NCI-H226 (cell line): ENCODE data around the gene IFIT1B.
A peak's percentile ranks its signal among the peaks of the same experiment; 100 is the strongest.
"Not testable (repeated sequence)": the region's sequence is repeated elsewhere in the genome, so short reads cannot be mapped to it uniquely, and the experiment has no call there.

Experiments used
- DNase-seq: peaks from one replicate; pipeline ENCODE4 v3.0.0-alpha.2; 2015

The IFIT1B gene

GRCh38 chr10:89384474-89385340 is 6.9 kb downstream of the IFIT1B start:
- no peak for DNase-seq

DNA sequence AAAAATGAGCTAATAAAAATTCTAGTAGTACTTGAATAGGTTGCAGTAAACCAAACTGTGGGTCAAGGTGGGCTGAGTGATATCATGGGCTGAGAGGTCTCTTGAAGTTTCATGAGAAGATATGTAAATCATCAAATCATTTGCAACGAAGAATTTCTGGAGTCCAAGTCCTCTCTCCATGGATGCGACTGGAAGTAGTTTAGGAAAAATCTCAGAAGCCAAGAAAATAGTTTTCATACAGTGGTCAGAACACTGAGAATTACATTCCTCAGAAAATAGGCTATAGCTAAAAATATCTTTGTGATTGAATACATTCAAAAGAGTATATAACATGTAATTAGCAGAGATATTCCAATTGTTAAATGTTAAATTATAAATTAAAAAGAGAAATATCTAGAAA is 10.9 kb downstream of the IFIT1B start:
- no peak for DNase-seq

DNA sequence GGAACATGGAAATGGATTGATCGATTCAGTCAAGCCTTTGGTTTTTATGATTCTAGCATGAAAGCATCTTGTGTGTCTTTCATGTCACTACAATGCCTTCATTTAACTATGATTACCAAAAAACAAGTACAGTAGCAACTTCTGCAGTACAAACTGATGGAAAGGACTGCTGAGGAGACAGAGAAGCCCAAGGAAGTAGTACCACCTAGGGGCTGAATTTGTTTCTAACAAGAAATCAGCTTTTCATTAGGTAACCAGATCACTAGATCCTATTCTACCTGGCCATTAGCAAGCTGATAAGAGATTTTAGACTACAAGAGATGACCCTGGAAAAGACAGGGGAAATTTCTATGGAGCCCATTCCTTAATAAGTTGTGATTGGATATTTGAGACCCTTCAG is 11.4 kb downstream of the IFIT1B start:
- peak; percentile 7 for DNase-seq

- peak; percentile 6 for DNase-seq
These were observed 12.8 kb downstream of the IFIT1B start for GRCh38 chr10:89390476-89391225.

DNA sequence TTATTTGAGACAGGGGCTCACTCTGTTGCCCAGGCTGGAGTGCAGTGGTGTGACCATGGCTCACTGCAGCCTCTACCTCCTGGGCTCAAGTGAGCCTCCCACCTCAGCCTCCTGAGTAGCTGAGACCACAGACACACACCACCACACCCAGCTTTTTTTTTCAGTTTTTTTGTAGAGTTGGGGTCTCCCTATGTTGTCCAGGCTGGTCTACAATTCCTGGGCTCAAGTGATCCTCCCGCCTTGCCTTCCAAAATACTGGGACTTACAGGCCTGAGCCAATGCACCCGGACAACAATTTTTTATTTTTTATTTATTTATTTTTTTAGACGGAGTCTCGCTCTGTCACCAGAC is 13.3 kb downstream of the IFIT1B start:
- not testable (repeated sequence) for DNase-seq

DNA sequence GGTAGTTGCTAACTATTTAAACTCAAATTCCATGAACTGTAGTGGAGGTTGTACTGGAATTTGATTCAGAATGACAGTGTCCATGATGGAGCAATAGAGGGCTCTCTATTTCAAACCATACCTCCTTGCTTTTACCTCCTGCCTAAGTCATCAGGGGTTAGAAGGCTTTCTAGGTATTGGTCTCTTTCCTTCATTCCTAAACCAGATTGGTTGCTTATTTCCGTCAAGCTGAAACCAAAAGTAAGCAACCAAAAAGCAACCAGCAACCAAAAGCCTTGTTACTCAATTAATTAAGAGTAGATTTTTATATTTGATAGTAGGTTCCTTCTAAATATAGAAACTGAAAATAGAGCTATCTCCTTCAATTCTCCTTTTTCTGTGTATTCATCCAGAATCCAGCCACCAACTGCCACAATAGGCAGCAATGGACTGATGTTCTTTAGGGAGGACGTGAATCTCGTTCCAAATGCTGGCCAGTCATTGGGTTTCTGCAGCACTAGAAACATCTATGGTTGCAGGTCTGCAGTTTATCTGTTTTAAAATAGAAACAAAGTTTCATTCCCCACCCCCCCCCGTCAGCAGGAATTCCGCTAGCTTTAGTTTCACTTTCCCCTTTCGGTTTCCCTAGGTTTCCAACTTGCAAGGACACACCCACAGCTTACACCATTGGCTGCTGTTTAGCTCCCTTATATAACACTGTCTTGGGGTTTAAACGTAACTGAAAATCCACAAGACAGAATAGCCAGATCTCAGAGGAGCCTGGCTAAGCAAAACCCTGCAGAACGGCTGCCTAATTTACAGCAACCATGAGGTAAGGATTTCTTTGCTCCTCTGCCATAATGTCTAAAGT is 14.3 kb downstream of the IFIT1B start, which contains the start of gene IFIT1:
Gene IFIT1 (plus strand): TSS at position 717 of the 850 bp plus-strand sequence. CDS start 90 bp downstream, at position 807.
- peak; percentile 86 for DNase-seq

DNA sequence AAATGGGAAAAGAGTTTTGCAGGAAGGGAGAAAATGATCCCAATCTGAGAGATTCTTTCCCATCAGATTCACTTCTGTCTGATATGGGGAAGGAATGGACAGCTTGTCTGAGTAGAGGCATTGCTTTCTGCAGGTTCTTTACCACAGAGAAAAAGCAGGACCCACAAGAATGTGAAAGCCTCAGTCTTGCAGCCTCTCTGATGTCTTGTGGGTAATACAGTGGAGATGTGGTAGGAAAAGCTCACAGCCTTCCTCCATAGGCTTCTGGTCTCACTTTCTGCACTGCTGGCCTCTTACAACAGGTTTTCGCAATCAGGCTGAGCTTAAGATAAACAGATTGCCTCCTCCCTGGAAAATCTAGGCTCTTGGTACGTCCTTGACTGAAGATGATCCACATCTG is 15.1 kb downstream of the IFIT1B start:
- DNase-seq, result peak; percentile 56

DNA sequence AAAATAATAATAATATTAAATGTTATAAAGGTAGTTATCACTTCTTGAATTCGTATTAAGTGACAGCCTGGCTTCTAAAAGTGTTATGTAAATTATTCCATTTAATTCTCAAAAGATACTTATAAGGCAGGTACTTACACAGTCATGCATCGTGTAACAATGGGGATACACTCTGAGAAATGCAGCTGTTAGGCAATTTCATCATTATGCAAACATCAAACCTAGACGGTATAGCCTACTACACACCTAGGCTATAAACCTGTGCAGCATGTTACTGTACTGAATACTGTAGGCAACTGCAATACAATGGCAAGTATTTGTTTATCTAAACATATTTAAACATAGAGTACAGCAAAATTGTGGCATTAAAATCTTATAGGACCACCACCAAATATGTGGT is 16.0 kb downstream of the IFIT1B start:
- DNase-seq, result no peak

- no peak for DNase-seq
These were observed 17.3 kb downstream of the IFIT1B start for GRCh38 chr10:89395141-89395540.

- DNase-seq, result peak; percentile 64
These were observed 20.3 kb downstream of the IFIT1B start for GRCh38 chr10:89398003-89398749.

GRCh38 chr10:89399956-89400355 is 22.1 kb downstream of the IFIT1B start:
- no peak for DNase-seq

GRCh38 chr10:89403043-89403442 is 25.2 kb downstream of the IFIT1B start:
- no peak for DNase-seq

GRCh38 chr10:89404104-89405047 is 26.5 kb downstream of the IFIT1B start:
- no peak for DNase-seq

DNA sequence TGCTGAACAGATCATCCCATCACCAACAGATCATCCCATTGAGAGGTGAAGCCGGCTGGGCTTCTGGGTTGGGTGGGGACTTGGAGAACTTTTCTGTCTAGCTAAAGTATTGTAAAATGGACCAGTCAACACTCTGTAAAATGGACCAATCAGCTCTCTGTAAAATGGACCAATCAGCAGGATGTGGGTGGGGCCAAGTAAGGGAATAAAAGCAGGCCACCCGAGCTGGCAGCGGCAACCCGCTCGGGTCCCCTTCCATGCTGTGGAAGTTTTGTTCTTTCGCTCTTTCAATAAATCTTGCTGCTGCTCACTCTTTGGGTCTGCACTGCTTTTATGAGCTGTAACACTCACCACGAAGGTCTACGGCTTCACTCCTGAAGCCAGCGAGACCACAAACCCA is 28.3 kb downstream of the IFIT1B start:
- DNase-seq, result not testable (repeated sequence)

GRCh38 chr10:89407792-89408191 is 29.9 kb downstream of the IFIT1B start:
- DNase-seq, result not testable (repeated sequence)

DNA sequence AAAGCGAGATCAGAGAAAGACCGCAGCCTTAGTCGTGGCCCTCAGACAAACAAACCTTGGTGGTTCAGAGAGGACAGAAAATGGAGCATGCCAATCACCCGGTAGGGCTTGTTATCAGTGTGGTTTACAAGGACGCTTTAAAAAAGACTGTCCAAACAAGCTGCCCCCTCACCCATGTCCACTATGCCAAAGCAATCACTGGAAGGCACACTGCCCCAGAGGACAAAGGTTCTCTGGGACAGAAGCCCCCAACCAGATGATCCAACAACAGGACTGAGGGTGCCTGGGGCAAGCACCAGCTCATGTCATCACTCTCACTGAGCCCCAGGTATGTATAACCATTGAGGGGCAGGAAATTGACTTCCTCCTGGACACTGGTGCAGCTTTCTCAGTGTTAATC is 31.4 kb downstream of the IFIT1B start:
- not testable (repeated sequence) for DNase-seq

DNA sequence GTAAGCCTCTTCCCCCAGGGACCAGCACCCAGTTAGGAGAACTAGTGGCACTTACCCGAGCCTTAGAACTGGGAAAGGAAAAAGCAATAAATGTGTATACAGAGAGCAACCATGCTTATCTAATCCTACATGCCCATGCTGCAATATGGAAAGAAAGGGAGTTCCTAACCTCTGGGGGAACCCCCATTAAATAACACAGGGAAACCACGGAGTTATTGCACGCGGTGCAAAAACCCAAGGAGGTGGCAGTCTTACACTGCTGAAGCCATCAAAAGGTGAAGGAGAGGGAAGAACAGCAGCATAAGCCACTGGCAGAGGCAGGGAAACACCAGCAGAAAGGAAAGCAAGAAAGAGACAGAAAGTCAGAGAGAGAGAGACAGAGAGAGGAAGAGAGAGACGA is 32.7 kb downstream of the IFIT1B start:
- DNase-seq, result not testable (repeated sequence)

GRCh38 chr10:89411135-89411534 is 33.3 kb downstream of the IFIT1B start:
- DNase-seq, result not testable (repeated sequence)

- DNase-seq, result not testable (repeated sequence)
These were observed 34.4 kb downstream of the IFIT1B start for GRCh38 chr10:89412276-89412675.

DNA sequence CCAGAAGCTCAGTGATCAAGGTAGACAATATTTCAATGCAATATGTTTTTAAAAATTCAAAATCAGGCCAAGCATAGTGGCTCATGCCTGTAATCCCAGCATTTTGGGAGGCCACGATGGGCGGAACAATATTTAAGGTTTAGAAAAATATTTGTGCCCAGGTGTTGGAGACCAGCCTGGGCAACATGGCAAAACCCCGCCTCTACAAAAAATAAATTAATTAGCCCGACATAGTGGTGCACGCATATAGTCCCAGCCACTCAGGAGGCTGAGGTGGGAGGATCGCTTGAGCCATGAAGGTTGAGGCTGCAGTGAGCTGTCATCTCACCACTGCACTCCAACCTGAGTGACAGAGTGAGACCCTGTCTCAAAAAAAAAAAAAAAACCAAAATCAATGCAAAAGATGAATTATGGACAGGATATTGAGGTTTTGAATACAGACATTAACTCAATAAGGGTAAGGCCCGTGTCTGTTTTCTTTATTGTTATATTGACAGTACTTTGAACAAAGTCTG is 35.6 kb downstream of the IFIT1B start:
- DNase-seq, result no peak
